ENCODE measurements around the gene PDRG1.

Gene PDRG1

GRCh38 chr20:31984981-31985471 lies 33.2 kb upstream of the PDRG1 start:
- no peaks in the 10 kb centered on the region for H3K4me1 ChIP-seq (ENCODE audit: control insufficient read depth in 5 of 5, insufficient read depth in 5 of 5, low read length in 5 of 5)
- no peak overlapping the region for H3K9ac ChIP-seq (ENCODE audit: low read length in 5 of 5)
- H3K27ac ChIP-seq (ENCODE audit: low read depth, low read length): no peak overlapping the region
- H3K36me3 ChIP-seq (ENCODE audit: control insufficient read depth in 5 of 5, insufficient read depth in 5 of 5, low read length in 5 of 5): no peaks in the 10 kb centered on the region
- H3K9me3 ChIP-seq (ENCODE audit: control insufficient read depth in 5 of 5, low read length in 5 of 5): no peaks in the 10 kb centered on the region
- no peak overlapping the region for H3K4me3 ChIP-seq (ENCODE audit: low read depth in 1 of 5, low read length in 5 of 5)
- H3K27me3 ChIP-seq (ENCODE audit: control insufficient read depth in 5 of 5, insufficient read depth in 4 of 5, low read length in 5 of 5): peaks cover 0 to 7% (median 3%) of the 10 kb centered on the region in 5 donors

- H3K4me1 ChIP-seq (ENCODE audit: control insufficient read depth in 5 of 5, insufficient read depth in 5 of 5, low read length in 5 of 5): no peaks in the 10 kb centered on the region
- no peak overlapping the region for H3K27ac ChIP-seq (ENCODE audit: low read depth, low read length)
- no peak overlapping the region for H3K9ac ChIP-seq (ENCODE audit: low read length in 5 of 5)
- H3K9me3 ChIP-seq (ENCODE audit: control insufficient read depth in 5 of 5, low read length in 5 of 5): no peaks in the 10 kb centered on the region
- no peak overlapping the region for H3K4me3 ChIP-seq (ENCODE audit: low read depth in 1 of 5, low read length in 5 of 5)
- H3K36me3 ChIP-seq (ENCODE audit: control insufficient read depth in 5 of 5, insufficient read depth in 5 of 5, low read length in 5 of 5): no peaks in the 10 kb centered on the region
- H3K27me3 ChIP-seq (ENCODE audit: control insufficient read depth in 5 of 5, insufficient read depth in 4 of 5, low read length in 5 of 5): peaks cover 4 to 10% (median 8%) of the 10 kb centered on the region in 5 donors
These were observed 29.9 kb upstream of the PDRG1 start for GRCh38 chr20:31981784-31982183.

- no peak overlapping the region for H3K4me3 ChIP-seq (ENCODE audit: low read depth in 1 of 5, low read length in 5 of 5)
- H3K27me3 ChIP-seq (ENCODE audit: control insufficient read depth in 5 of 5, insufficient read depth in 4 of 5, low read length in 5 of 5): peaks cover 4 to 17% (median 13%) of the 10 kb centered on the region in 5 donors
- H3K9ac ChIP-seq (ENCODE audit: low read length in 5 of 5): no peak overlapping the region
These were observed 28.0 kb upstream of the PDRG1 start for GRCh38 chr20:31979713-31980426.

GRCh38 chr20:31977080-31977479 lies 25.2 kb upstream of the PDRG1 start:
- Histone ChIP-seq H3K4me1 (ENCODE audit: control insufficient read depth in 5 of 5, insufficient read depth in 5 of 5, low read length in 5 of 5) (no peaks in the 10 kb centered on the region), H3K36me3 (ENCODE audit: control insufficient read depth in 5 of 5, insufficient read depth in 5 of 5, low read length in 5 of 5) (no peaks in the 10 kb centered on the region), H3K9me3 (ENCODE audit: control insufficient read depth in 5 of 5, low read length in 5 of 5) (no peaks in the 10 kb centered on the region), H3K27me3 (ENCODE audit: control insufficient read depth in 5 of 5, insufficient read depth in 4 of 5, low read length in 5 of 5) (peaks cover 7 to 18% (median 12%) of the 10 kb centered on the region in 5 donors), H3K27ac (ENCODE audit: low read depth, low read length) (no peak overlapping the region), H3K9ac (ENCODE audit: low read length in 5 of 5) (no peak overlapping the region), H3K4me3 (ENCODE audit: low read depth in 1 of 5, low read length in 5 of 5) (no peak overlapping the region)

More at GRCh38 chr20:31979713-31980426, 28.0 kb upstream of the PDRG1 start:
- H3K9me3 ChIP-seq (ENCODE audit: control insufficient read depth in 5 of 5, low read length in 5 of 5): no peaks in the 10 kb centered on the region
- H3K4me1 ChIP-seq (ENCODE audit: control insufficient read depth in 5 of 5, insufficient read depth in 5 of 5, low read length in 5 of 5): no peaks in the 10 kb centered on the region
- H3K27ac ChIP-seq (ENCODE audit: low read depth, low read length): no peak overlapping the region
- H3K36me3 ChIP-seq (ENCODE audit: control insufficient read depth in 5 of 5, insufficient read depth in 5 of 5, low read length in 5 of 5): no peaks in the 10 kb centered on the region

GRCh38 chr20:31975874-31976273 lies 24.0 kb upstream of the PDRG1 start:
- no peak overlapping the region for H3K27ac ChIP-seq (ENCODE audit: low read depth, low read length)
- peaks cover 7 to 18% (median 14%) of the 10 kb centered on the region in 5 donors for H3K27me3 ChIP-seq (ENCODE audit: control insufficient read depth in 5 of 5, insufficient read depth in 4 of 5, low read length in 5 of 5)
- no peak overlapping the region for H3K4me3 ChIP-seq (ENCODE audit: low read depth in 1 of 5, low read length in 5 of 5)
- H3K4me1 ChIP-seq (ENCODE audit: control insufficient read depth in 5 of 5, insufficient read depth in 5 of 5, low read length in 5 of 5): no peaks in the 10 kb centered on the region
- H3K9ac ChIP-seq (ENCODE audit: low read length in 5 of 5): no peak overlapping the region
- H3K36me3 ChIP-seq (ENCODE audit: control insufficient read depth in 5 of 5, insufficient read depth in 5 of 5, low read length in 5 of 5): no peaks in the 10 kb centered on the region
- H3K9me3 ChIP-seq (ENCODE audit: control insufficient read depth in 5 of 5, low read length in 5 of 5): no peaks in the 10 kb centered on the region

GRCh38 chr20:31974951-31975487 lies 23.2 kb upstream of the PDRG1 start:
- Histone ChIP-seq H3K4me3 (ENCODE audit: low read depth in 1 of 5, low read length in 5 of 5) (no peak overlapping the region), H3K9me3 (ENCODE audit: control insufficient read depth in 5 of 5, low read length in 5 of 5) (no peaks in the 10 kb centered on the region), H3K4me1 (ENCODE audit: control insufficient read depth in 5 of 5, insufficient read depth in 5 of 5, low read length in 5 of 5) (no peaks in the 10 kb centered on the region), H3K9ac (ENCODE audit: low read length in 5 of 5) (no peak overlapping the region), H3K27ac (ENCODE audit: low read depth, low read length) (no peak overlapping the region), H3K36me3 (ENCODE audit: control insufficient read depth in 5 of 5, insufficient read depth in 5 of 5, low read length in 5 of 5) (no peaks in the 10 kb centered on the region), H3K27me3 (ENCODE audit: control insufficient read depth in 5 of 5, insufficient read depth in 4 of 5, low read length in 5 of 5) (peaks cover 4 to 16% (median 13%) of the 10 kb centered on the region in 5 donors)

GRCh38 chr20:31974296-31974695 lies 22.4 kb upstream of the PDRG1 start:
- no peak overlapping the region for H3K27ac ChIP-seq (ENCODE audit: low read depth, low read length)

GRCh38 chr20:31972471-31973021 lies 20.7 kb upstream of the PDRG1 start:
- Histone ChIP-seq H3K36me3 (ENCODE audit: control insufficient read depth in 5 of 5, insufficient read depth in 5 of 5, low read length in 5 of 5) (no peaks in the 10 kb centered on the region), H3K27me3 (ENCODE audit: control insufficient read depth in 5 of 5, insufficient read depth in 4 of 5, low read length in 5 of 5) (peaks cover 3 to 20% (median 10%) of the 10 kb centered on the region in 5 donors), H3K4me3 (ENCODE audit: low read depth in 1 of 5, low read length in 5 of 5) (no peak overlapping the region), H3K4me1 (ENCODE audit: control insufficient read depth in 5 of 5, insufficient read depth in 5 of 5, low read length in 5 of 5) (peaks cover 0 to 8% (median 0%) of the 10 kb centered on the region in 5 donors), H3K27ac (ENCODE audit: low read depth, low read length) (no peak overlapping the region), H3K9ac (ENCODE audit: low read length in 5 of 5) (no peak overlapping the region), H3K9me3 (ENCODE audit: control insufficient read depth in 5 of 5, low read length in 5 of 5) (no peaks in the 10 kb centered on the region)

More at GRCh38 chr20:31974296-31974695, 22.4 kb upstream of the PDRG1 start:
- H3K9me3 ChIP-seq (ENCODE audit: control insufficient read depth in 5 of 5, low read length in 5 of 5): no peaks in the 10 kb centered on the region
- H3K27me3 ChIP-seq (ENCODE audit: control insufficient read depth in 5 of 5, insufficient read depth in 4 of 5, low read length in 5 of 5): peaks cover 3 to 15% (median 9%) of the 10 kb centered on the region in 5 donors
- no peaks in the 10 kb centered on the region for H3K36me3 ChIP-seq (ENCODE audit: control insufficient read depth in 5 of 5, insufficient read depth in 5 of 5, low read length in 5 of 5)
- no peak overlapping the region for H3K9ac ChIP-seq (ENCODE audit: low read length in 5 of 5)
- H3K4me1 ChIP-seq (ENCODE audit: control insufficient read depth in 5 of 5, insufficient read depth in 5 of 5, low read length in 5 of 5): no peaks in the 10 kb centered on the region
- no peak overlapping the region for H3K4me3 ChIP-seq (ENCODE audit: low read depth in 1 of 5, low read length in 5 of 5)

- H3K27me3 ChIP-seq (ENCODE audit: control insufficient read depth in 5 of 5, insufficient read depth in 4 of 5, low read length in 5 of 5): peaks cover 12 to 36% (median 19%) of the 10 kb centered on the region in 5 donors
- no peaks in the 10 kb centered on the region for H3K9me3 ChIP-seq (ENCODE audit: control insufficient read depth in 5 of 5, low read length in 5 of 5)
- no peak overlapping the region for H3K27ac ChIP-seq (ENCODE audit: low read depth, low read length)
- no peak overlapping the region for H3K4me3 ChIP-seq (ENCODE audit: low read depth in 1 of 5, low read length in 5 of 5)
- H3K9ac ChIP-seq (ENCODE audit: low read length in 5 of 5): no peak overlapping the region
- H3K36me3 ChIP-seq (ENCODE audit: control insufficient read depth in 5 of 5, insufficient read depth in 5 of 5, low read length in 5 of 5): no peaks in the 10 kb centered on the region
- H3K4me1 ChIP-seq (ENCODE audit: control insufficient read depth in 5 of 5, insufficient read depth in 5 of 5, low read length in 5 of 5): peaks cover 0 to 8% (median 0%) of the 10 kb centered on the region in 5 donors
These were observed 18.1 kb upstream of the PDRG1 start for GRCh38 chr20:31969991-31970390.
